Measurements from ENCODE around the gene EAF1. TPM values are rescaled to one million over a fixed set of nuclear protein-coding genes. Genes with fewer than 3 reads are reported as not detected.

Gene EAF1
- total RNA-seq, 2 donors from 2014 or later, result 29.1 to 33.1 TPM

DNA sequence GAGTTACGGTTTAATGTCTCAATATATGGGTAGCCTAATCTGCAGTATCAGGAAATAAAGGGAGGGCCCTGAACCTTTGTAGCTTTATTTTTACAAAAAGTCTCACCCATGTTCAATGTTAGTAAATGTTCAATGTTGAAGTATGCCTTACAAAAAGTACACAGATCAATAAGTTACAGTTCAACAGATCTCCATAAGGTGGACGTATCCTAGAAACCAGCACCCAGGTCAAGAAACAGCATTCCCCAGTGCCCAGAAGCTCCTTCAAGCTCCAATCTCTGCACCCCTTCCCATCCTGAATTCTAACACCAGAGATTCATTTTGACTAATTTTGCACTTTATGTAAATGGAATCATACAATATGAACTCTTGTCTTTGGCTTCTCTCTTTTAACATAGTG is 62.8 kb downstream of the EAF1 start:
- no peak for DNase-seq
- TF ChIP-seq, protein P1, sequence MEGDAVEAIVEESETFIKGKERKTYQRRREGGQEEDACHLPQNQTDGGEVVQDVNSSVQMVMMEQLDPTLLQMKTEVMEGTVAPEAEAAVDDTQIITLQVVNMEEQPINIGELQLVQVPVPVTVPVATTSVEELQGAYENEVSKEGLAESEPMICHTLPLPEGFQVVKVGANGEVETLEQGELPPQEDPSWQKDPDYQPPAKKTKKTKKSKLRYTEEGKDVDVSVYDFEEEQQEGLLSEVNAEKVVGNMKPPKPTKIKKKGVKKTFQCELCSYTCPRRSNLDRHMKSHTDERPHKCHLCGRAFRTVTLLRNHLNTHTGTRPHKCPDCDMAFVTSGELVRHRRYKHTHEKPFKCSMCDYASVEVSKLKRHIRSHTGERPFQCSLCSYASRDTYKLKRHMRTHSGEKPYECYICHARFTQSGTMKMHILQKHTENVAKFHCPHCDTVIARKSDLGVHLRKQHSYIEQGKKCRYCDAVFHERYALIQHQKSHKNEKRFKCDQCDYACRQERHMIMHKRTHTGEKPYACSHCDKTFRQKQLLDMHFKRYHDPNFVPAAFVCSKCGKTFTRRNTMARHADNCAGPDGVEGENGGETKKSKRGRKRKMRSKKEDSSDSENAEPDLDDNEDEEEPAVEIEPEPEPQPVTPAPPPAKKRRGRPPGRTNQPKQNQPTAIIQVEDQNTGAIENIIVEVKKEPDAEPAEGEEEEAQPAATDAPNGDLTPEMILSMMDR (conservative IDR thresholded peaks at IDR 0.05), result no peak
- H3K4me1 Mint-ChIP-seq, result no peaks in the 10 kb centered on the region
- no peaks in the 10 kb centered on the region for H3K36me3 ChIP-seq (ENCODE audit: control insufficient read depth, insufficient read depth, low read length)
- no peak overlapping the region for H3K27ac ChIP-seq (ENCODE audit: low read depth, low read length)
- H3K9me3 ChIP-seq (ENCODE audit: control insufficient read depth, low read length), result no peaks in the 10 kb centered on the region
- no peak overlapping the region for H3K4me3 ChIP-seq (ENCODE audit: low read length)
- no peaks in the 10 kb centered on the region for H3K4me1 ChIP-seq (ENCODE audit: control insufficient read depth, insufficient read depth, low read length)
- no peaks in the 10 kb centered on the region for H3K36me3 Mint-ChIP-seq (ENCODE audit: low read depth)
- H3K27ac Mint-ChIP-seq, result no peak overlapping the region
- WGBS, 2 experiments (ENCODE audit: insufficient coverage in 1 of 2, insufficient read length in 1 of 2), result 93 to 94% methylated on average over 2 of the region's 2 CpGs
- H3K9me3 Mint-ChIP-seq, result no peaks in the 10 kb centered on the region
- no peaks in the 10 kb centered on the region for H3K27me3 ChIP-seq (ENCODE audit: control insufficient read depth, insufficient read depth, low read length, poor library complexity, severe bottlenecking)
- H3K4me3 Mint-ChIP-seq, result no peak overlapping the region
- H3K27me3 Mint-ChIP-seq (ENCODE audit: insufficient read depth), result peaks cover 3% of the 10 kb centered on the region
- H3K9ac ChIP-seq (ENCODE audit: extremely low read depth, low read length, poor library complexity, severe bottlenecking), result no peak overlapping the region

DNA sequence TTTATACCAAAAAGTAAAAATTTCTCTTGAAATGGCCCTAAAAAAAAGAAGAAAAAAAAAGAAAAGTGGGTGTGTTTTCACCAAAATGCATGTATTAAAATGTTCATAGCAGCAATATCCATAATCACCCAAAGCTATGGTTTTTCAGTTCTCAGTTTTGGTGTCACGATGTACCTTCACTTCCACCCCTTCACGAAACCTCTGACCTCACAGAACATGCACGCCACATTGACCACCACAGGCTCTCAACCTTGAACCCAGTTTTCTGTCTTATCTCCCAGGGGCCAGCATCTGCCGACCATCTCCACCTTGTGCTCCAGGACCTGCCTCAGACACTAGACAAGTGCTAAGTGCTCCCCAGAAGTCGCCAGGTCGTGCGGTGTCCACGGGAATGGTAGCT is 63.7 kb downstream of the EAF1 start:
- Histone ChIP-seq H3K27ac (ENCODE audit: low read depth, low read length) (no peak overlapping the region), H3K9me3 (ENCODE audit: control insufficient read depth, low read length) (no peaks in the 10 kb centered on the region), H3K36me3 (ENCODE audit: control insufficient read depth, insufficient read depth, low read length) (no peaks in the 10 kb centered on the region), H3K27me3 (ENCODE audit: control insufficient read depth, insufficient read depth, low read length, poor library complexity, severe bottlenecking) (no peaks in the 10 kb centered on the region), H3K4me3 (ENCODE audit: low read length) (no peak overlapping the region), H3K9ac (ENCODE audit: extremely low read depth, low read length, poor library complexity, severe bottlenecking) (no peak overlapping the region), H3K4me1 (ENCODE audit: control insufficient read depth, insufficient read depth, low read length) (no peaks in the 10 kb centered on the region)
- no peaks in the 10 kb centered on the region for H3K36me3 Mint-ChIP-seq (ENCODE audit: low read depth)
- peaks cover 3% of the 10 kb centered on the region for H3K27me3 Mint-ChIP-seq (ENCODE audit: insufficient read depth)
- 94 to 95% methylated on average over 8 of the region's 8 CpGs for WGBS, 2 experiments (ENCODE audit: insufficient coverage in 1 of 2, insufficient read length in 1 of 2)
- DNase-seq, result no peak
- no peaks in the 10 kb centered on the region for H3K9me3 Mint-ChIP-seq
- peaks cover 6% of the 10 kb centered on the region for H3K4me1 Mint-ChIP-seq
- H3K4me3 Mint-ChIP-seq, result no peak overlapping the region
- no peak overlapping the region for H3K27ac Mint-ChIP-seq
- TF ChIP-seq, protein P1 (conservative IDR thresholded peaks at IDR 0.05), result no peak

Other genes starting within 250 kb of the EAF1 start
- gene CAPN7, start 221.4 kb upstream of the EAF1 start, total RNA-seq, result 10 to 100 TPM; 32.6 to 41.2 TPM
- gene SH3BP5, start 95.0 kb upstream of the EAF1 start, total RNA-seq, result 10 to 100 TPM; 25.8 to 30.3 TPM
- 10 to 100 TPM; 22.3 to 24.8 TPM for gene METTL6, start 54 bp upstream of the EAF1 start, total RNA-seq
- 1 to 10 TPM; 3.1 to 7.3 TPM for gene COLQ, start 94.1 kb downstream of the EAF1 start, total RNA-seq
- 10 to 100 TPM; 39.4 to 41.8 TPM for gene HACL1, start 174.0 kb downstream of the EAF1 start, total RNA-seq
- gene BTD, start 174.1 kb downstream of the EAF1 start, total RNA-seq, result 10 to 100 TPM; 25.7 to 27.8 TPM